HG02870 (cell line): ENCODE data around the gene DOCK2.
"Not testable (repeated sequence)": the region's sequence is repeated elsewhere in the genome, so short reads cannot be mapped to it uniquely, and the experiment has no call there.

Source experiments
- ATAC-seq: cut with Tn5 transposase; IDR thresholded peaks from one replicate; pipeline ENCODE4 v1.9.1; 2021; ENCODE audit warnings: mild to moderate bottlenecking, moderate library complexity; ENCODE audit not compliant: unreplicated experiment

The DOCK2 gene

GRCh38 chr5:169637085-169637548 is at the start of gene DOCK2:
TSS of gene DOCK2 (plus strand) at chr5:169637275. CDS start at chr5:169637327, 52 bp downstream.
- ATAC-seq: peak; percentile 87

DNA sequence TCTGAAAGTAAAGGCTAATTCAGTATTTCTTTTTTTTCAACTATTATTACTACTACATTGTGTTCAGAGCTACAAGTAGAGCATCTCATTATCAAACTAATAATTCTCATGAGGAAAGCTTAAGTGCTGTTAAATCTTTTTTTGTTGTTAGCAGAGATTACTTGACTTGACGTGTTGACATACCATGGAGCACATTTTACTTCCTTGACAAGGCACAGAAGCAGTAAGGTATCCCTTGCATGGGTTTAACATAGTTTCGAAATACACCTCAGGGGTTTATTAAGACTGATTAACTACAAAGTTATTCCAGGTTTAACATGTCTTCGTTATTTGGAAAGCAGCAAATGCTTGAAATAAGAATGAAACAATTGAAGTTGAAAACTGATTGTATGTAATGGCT is 46.5 kb upstream of the DOCK2 start:
- ATAC-seq: no peak

- ATAC-seq: no peak
These were observed 45.4 kb upstream of the DOCK2 start for GRCh38 chr5:169591636-169592035.

DNA sequence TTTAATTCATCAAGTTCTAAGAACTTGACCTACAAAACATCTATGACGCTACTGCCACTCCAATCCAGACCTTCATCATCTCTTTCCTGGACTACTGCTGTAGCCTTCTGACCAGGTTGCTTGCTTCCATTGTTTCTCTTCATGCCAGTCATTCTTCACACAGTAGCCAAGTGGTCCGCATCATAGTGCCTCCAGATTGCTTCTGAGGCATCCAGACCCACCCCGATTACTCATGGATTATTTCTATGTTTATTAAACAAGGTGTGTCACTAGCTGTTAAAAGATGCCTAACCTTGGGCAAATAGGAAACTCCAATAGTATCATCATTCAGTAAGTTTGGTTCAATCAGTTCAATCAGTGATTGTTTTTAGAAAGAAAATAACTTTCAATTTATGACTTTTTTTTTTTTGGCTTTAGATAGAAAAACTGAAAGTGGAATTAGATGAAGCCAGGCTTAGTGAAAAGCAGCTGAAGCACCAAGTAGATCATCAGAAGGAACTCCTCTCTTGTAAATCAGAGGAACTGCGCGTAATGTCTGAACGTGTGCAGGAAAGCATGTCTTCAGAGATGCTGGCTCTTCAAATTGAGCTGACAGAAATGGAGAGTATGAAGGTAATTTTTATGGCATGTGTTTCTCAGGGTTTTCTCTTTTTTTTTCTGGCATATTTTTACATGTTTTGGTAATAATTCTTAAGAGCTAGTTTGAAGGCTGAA is 44.0 kb upstream of the DOCK2 start:
- no peak for ATAC-seq

DNA sequence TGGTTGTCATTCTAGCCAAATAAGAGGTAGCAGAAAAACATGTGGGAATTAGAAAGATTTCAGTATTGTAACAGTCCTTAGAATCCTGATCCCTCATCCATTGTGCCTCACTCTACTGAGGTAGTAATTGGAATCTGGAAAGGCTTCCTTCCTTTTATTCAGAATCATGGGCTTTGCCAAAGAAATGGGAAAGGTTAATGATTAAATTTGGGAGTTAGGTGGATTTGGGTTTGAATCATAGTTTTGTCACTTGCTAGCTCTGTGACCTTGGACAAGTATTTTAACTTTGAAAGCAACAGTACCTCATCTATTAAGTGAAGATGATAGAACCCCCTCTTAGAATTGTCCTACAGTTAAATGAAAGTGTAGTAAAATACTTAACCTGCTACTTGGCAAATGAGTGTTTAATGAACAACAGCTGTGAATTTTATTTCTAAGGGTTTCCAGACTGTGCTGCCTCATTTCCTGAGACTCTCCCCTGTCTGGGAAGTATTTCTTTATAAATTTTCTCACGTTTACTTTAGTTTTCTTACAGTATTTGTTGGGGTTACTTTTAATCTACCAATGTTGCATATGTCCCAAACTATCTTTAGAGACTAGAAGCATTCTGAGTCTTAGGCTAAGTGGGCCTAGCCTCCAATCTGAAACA is 41.8 kb upstream of the DOCK2 start:
- ATAC-seq: no peak

DNA sequence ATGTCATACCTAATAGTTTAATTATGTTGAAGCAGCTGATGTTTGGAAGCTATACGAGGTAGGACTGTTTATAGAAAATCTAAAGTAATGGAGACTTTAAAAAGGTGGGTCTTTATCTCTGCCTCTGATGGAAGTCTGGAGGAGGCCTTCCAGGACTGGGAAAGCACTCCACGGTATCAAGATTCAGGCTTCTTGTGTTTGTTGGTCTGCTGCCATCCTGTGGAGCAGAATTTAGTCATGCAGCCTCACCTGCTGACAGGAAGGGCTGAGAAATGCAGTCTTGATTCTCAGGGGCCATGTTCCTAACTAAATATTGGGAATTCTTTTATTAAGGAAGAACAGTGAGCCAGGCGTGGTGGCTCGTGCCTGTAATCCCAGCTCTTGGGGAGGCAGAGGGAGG is 37.6 kb upstream of the DOCK2 start:
- no peak for ATAC-seq

GRCh38 chr5:169602535-169602934 is 34.5 kb upstream of the DOCK2 start:
- ATAC-seq: no peak

DNA sequence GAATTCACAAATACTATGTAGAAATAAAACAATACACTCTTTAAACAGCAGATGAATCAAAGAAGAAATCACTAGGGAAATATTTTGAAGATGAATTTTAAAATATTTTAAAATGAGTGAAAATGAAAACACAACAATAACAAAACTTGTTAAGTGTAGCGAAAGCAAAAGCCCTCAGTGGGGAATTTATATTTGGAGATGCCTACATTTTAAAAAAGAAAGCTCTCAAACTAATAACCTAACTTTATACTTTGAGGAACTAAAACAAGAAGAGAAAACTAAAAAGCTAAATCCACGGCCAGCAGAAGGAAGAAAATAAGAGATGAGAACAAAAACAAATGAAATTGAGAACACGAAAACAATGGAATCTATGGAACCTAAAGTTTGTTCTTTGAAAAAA is 30.8 kb upstream of the DOCK2 start:
- peak; percentile 61 for ATAC-seq

DNA sequence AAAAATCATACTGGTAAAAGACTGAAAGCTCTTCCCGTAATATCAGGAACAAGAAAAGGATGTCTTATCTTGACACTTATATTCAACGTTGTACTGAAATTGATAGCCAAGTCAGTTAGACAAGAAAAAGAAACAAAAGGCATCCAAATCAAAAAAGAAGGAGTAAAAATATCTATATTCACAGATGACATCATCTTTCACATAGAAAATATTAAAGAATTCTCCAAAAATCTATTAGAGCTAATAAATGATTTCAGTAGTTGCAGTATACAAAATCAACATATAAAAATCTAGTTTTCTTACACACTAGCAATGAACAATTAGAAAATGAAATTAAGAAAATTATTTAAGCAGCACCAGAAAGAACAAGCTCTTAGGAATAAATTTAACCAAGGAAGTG is 29.2 kb upstream of the DOCK2 start:
- no peak for ATAC-seq

DNA sequence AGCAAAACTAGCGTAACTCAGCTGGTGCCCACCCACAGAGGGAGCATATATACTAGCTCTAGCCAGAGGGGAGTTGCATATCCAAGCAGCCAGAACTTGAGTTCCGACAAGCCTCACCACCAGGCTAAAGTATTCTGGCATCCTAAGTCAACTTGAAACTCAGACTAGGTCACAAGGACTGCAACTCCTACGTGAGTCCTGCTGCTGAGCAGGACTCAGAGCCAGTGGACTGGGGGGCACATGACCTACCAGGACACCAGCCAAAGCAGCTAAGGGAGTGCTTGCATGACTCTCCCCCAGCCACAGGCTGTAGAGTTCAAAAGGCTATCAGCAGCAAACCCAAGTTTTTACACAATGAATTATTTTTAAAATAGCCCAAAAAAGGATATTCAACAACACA is 27.4 kb upstream of the DOCK2 start:
- ATAC-seq: no peak

GRCh38 chr5:169610606-169611005 is 26.5 kb upstream of the DOCK2 start:
- no peak for ATAC-seq

DNA sequence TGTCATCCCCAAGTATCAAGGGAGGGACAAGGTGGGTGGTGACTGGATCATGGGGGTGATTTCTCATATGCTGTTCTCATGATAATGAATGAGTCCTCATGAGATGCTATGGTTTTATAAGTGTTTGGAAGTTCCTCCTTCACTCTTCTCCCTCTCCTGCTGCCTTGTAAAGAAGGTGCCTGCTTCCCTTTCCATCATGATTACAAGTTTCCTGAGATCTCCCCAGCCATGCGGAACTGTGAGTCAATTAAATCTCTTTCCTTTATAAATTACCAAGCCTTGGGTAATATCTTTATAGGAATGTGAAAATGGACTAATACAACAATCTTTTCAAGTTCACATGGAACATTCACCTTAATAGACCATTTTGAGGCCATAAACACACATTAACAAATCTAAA is 21.5 kb upstream of the DOCK2 start:
- ATAC-seq: no peak

DNA sequence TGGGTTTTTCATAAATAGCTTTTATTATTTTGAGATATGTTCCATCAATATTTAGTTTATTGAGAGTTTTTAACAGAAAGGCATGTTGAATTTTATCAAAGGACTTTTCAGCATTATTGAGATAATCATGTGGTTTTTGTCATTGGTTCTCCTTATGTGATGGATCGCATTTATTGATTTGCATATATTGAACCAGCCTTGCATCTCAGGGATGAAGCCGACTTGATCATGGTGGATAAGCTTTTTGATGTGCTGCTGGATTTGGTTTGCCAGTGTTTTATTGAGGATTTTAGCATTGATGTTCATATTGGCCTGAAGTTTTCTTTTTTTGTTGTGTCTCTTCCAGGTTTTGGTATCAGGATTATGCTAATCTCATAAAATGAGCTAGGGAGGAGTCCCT is 12.8 kb upstream of the DOCK2 start:
- ATAC-seq: not testable (repeated sequence)

GRCh38 chr5:169626779-169627178 is 10.3 kb upstream of the DOCK2 start:
- ATAC-seq: no peak

GRCh38 chr5:169627551-169627950 is 9.5 kb upstream of the DOCK2 start:
- no peak for ATAC-seq

GRCh38 chr5:169628892-169629291 is 8.2 kb upstream of the DOCK2 start:
- no peak for ATAC-seq

- no peak for ATAC-seq
These were observed 7.1 kb upstream of the DOCK2 start for GRCh38 chr5:169629847-169630548.

- ATAC-seq: no peak
These were observed 5.7 kb upstream of the DOCK2 start for GRCh38 chr5:169631360-169631759.

DNA sequence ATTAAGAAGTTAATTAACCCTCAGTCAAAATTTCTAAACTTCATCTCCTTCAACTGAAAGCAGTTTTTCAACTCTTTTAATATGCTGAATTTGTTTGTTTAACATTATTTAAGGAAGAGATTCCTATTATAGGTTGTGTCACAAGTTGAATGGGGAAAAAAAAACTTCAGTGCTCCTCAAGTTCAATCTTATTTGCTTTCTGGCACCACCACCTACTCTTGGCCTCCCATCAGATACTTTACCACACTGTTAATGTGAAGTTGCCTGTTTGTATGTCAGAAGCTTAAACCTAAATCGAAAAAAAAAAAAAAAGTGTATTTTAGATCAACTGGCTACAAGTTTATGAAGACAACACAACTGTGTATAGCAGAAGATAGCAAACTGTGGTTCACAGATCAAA is 4.1 kb upstream of the DOCK2 start:
- ATAC-seq: no peak

DNA sequence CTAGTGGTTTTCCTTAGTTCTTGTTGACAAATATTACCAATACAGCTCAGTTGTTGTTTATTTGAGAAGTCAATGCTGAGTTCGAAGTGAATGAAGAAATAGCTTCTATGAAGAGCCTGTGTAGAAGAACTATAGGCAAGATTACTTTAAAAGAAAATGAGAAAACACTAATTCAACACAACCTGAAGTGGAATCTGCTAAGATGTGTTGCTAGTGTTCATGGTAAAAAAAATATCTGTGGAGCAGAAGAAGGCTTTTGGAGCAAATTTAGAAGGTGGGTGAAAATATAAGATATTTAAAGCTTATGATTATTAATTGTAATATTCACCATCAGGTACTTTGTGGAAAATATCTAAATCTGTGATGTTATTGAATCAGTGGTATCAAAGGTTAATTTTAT is 2.5 kb upstream of the DOCK2 start:
- ATAC-seq: no peak

- no peak for ATAC-seq
These were observed 1.1 kb upstream of the DOCK2 start for GRCh38 chr5:169635936-169636335.

DNA sequence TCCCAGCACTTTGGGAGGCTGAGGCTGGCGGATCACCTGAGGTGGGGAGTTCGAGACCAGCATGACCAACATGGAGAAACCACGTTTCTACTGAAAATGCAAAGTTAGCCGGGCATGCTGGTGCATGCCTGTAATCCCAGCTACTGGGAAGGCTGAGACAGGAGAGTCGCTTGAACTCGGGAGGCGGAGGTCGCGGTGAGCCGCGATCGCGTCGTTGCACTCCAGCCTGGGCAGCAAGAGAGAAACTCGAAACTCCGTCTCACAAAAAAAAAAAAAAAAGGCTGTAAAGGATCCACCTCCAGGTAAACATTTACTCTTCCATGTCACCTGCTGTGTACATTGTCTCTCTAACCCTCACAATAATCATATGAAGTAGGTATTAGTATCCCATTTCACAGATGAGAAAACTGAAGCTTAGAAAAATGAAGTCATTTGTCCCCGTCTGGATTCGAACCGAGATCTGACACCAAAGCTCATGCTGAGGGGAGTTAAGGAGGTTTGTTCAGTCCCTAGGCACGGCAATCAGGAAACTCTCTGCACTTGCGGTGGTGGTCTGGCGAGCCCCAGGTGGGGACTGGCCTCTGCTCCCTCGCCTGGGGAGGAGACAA is 494 bp upstream of the DOCK2 start:
- no peak for ATAC-seq
